DMS114 treated with DMSO at 0.1 percent for 48 hours (cell line): ENCODE data around the gene RETREG3.
A peak's percentile ranks its signal among the peaks of the same experiment; 100 is the strongest.
"Not testable (repeated sequence)": the region's sequence is repeated elsewhere in the genome, so short reads cannot be mapped to it uniquely, and the experiment has no call there.

Experiments
- DNase-seq: peaks from one replicate; lab custom pipeline; 2025; ENCODE audit not compliant: unreplicated experiment; lab: John Stamatoyannopoulos, UW

The RETREG3 gene

DNA sequence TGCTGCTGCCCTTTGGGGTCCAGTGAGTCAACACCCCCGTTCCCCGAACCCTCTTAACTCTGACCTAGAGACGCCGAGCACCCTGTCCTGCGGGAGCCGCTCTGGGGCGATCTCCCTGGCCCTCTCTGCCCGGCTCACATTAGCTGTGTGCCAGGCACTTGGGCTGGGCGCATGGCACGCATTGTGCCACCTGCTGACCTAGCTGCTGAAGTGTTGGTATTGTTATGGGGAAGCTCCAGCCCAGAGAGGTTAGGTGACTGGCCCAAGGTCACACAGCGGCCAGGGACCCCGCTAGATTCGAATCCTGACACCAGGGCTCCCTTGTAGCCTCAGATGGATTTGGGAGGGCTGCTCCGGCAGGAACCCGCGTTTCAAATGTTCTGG lies 55.3 kb downstream of the RETREG3 start:
- DNase-seq: no peak

DNA sequence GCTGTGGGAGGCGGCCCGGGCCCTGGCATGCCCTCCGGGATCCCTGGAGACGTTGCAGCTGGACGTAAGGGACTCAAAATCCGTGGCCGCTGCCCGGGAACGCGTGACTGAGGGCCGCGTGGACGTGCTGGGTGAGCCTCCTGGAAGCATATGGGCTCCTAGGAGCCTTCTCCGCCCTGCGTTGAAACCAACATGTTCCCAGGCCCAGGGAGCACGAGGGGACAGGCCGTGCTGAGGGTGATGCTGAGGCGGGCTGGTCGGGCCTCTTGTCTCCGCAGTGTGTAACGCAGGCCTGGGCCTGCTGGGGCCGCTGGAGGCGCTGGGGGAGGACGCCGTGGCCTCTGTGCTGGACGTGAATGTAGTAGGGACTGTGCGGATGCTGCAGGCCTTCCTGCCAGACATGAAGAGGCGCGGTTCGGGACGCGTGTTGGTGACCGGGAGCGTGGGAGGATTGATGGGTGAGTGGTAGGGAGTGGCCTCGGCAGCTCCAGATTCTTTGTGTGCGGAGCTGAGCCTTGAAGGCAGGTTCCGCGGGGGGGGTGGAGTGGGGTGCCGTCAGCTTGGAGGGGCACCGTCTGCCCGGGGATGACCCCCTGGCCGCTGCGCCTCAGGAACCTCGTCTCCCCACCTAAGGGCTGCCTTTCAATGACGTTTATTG lies 55.9 kb downstream of the RETREG3 start:
- no peak for DNase-seq

DNA sequence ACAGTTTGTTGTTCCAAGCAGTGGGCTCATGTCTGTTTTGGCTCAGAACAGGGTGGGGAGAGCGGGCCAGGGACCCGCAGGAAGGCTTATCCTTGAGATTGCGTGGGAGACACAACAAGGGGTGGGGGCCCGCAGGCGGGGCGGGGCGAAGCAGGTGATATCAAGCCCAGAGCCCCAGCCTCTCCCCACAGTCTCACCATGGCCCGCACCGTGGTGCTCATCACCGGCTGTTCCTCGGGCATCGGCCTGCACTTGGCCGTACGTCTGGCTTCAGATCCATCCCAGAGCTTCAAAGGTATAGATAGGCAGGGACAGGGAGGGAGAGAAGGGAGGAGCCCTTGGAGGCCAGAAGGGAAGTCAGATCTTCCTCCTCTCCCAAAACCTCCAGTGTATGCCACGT lies 56.4 kb downstream of the RETREG3 start, which contains the start of gene HSD17B1:
TSS of gene HSD17B1 (plus strand) at position 188 of the 400 bp plus-strand sequence. CDS start at position 199, 11 bp downstream.
- not testable (repeated sequence) for DNase-seq

DNA sequence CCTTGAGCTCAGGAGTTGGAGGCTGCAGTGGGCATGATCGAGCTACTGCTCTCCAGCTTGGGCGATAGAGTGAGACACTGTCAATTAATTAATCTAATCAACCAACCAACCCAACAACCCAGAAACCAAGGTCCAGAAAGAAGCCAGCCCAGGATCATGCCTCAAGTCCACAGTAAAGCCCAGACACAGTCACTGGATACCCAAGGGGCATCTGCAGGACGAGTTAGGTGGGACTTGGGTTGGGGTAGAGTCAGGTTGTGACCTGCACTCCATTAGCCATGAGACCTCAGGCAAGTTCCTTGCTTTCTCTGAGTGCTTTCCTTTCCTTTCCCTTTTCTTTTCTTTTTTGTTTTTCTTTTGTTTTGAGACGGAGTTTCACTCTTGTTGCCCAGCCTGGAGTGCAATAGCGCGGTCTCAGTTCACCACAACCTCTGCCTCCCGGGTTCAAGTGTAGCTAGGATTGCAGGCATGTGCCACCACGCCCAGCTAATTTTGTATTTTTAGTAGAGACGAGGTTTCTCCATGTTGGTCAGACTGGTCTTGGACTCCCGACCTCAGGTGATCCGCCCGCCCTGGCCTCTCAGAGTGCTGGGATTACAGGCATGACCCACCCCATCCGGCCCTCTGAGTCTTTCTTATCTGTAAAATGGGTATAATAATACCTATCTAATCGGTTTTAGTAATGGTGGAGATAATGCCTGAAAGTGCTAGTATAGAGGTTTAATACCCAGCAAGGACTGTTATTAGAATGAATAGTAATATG lies 60.0 kb downstream of the RETREG3 start:
- no peak for DNase-seq

DNA sequence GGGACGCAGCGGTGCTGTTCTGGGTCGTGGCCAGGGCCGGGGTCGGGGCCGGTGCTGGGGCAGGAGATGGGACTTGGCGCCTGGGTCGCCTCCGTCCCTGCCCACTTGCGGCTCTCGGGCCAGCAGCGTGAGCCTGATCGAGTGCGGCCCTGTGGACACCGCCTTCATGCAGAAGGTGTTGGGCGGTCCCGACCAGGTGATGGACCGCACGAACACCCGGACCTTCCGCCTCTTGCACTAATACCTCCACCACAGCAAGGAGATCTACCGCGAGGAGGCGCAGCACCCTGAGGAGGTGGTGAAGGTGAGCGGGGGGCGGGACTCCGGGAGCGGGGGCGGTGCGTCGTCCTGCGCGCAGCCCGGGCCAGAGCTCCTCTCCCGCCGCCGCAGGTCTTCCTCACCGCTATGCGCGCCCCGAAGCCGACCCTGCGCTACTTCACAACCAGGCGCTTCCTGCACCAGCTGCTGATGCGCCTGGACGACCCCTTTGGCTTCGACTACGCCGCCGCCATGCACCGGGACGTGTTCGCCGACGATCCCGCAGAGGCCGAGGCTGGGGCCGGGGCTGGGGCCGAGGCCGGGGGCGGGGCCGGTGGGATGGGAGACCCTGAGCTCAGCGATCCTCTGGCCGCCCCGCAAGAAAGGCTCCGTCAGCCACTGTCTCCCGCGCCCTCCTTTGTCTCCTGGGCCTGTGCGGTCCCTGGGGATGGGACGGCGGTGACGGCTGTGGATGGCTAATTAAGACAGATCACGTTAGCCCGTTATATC lies 60.9 kb downstream of the RETREG3 start:
- no peak for DNase-seq

DNA sequence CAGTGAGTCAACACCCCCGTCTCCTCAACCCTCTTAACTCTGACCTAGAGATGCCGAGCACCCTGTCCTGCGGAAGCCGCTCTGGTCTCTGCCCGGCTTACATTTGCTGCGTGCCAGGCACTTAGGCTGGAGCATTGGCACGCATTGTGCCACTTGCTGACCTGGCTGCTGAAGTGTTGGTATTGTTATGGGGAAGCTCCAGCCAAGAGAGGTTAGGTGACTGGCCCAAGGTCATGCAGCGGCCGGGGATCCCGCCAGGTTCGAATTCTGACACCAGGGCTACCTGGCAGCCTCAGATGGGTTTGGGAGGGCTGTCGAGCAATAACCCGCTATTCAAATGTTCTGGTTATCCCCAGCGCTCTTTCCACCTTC lies 61.5 kb downstream of the RETREG3 start:
- no peak for DNase-seq

DNA sequence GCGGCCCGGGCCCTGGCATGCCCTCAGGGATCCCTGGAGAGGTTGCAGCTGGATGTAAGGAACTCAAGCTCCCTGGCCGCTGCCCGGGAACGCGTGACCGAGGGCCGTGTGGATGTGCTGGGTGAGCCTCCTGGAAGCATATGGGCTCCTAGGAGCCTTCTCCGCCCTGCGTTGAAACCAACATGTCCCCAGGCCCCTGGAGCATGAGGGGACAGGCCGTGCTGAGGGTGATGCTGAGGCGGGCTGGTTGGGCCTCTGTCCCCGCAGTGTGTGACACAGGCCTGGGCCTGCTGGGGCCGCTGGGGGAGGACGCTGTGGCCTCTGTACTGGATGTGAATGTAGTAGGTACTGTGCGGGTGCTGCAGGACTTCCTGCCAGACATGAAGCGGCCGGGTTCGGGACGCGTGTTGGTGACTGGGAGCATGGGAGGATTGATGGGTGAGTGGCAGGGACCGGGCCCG lies 62.1 kb downstream of the RETREG3 start:
- no peak for DNase-seq

DNA sequence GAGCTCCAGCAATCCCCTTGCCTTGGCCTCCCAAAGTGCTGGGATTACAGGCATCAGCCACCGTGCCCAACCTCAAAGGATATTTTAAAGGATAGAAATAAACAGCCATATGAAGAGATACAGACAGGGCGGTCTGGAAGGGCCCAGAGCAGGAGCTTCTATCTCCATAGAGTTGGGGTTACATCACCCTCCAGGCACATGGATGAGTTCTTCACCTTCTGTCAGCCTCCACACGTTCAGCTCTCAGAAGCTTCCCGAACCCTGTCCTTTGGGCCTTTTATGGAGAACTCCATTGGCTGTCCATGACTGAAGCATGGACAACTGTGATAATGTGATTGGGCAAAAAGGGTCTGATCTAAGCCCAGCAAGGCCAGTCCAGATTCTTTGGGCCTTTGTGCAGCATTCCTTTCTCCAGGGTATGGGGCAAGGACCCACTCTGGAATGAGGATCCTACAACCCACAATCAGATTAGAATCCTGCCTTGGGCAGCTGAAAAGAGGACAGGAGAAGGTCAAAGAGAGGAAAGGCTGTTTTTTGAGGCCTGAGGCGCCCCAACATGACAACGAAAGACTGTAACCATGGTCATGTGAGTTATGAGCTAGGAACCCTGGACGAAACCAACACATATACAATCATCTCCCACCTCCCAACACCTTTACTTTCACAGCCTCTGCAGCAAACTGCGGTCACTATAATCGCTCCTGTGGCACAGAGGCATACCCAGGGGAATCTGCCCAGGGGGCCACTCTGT lies 63.2 kb downstream of the RETREG3 start:
- not testable (repeated sequence) for DNase-seq

DNA sequence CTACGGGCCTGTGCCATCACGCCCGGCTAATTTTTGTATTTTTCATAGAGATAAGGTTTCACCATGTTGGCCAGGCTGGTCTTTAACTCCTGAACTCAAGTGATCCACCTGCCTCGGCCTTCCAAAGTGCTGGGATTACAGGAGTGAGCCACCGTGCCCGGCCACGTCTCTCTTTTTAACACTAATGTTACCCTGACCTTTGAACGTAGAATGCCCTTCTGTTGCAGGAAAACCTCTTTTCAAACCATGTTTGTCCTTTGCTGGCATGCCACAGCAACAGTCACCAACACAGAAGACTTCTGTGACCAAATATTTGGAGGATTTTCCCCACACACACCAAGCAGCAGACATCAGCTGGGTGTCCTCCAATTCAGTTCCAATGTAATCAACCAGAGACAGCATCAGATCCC lies 64.3 kb downstream of the RETREG3 start:
- DNase-seq: no peak

DNA sequence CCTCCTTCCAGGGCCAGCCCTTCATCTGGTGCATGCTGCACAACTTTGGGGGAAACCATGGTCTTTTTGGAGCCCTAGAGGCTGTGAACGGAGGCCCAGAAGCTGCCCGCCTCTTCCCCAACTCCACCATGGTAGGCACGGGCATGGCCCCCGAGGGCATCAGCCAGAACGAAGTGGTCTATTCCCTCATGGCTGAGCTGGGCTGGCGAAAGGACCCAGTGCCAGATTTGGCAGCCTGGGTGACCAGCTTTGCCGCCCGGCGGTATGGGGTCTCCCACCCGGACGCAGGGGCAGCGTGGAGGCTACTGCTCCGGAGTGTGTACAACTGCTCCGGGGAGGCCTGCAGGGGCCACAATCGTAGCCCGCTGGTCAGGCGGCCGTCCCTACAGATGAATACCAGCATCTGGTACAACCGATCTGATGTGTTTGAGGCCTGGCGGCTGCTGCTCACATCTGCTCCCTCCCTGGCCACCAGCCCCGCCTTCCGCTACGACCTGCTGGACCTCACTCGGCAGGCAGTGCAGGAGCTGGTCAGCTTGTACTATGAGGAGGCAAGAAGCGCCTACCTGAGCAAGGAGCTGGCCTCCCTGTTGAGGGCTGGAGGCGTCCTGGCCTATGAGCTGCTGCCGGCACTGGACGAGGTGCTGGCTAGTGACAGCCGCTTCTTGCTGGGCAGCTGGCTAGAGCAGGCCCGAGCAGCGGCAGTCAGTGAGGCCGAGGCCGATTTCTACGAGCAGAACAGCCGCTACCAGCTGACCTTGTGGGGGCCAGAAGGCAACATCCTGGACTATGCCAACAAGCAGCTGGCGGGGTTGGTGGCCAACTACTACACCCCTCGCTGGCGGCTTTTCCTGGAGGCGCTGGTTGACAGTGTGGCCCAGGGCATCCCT lies 65.7 kb downstream of the RETREG3 start:
- DNase-seq: no peak

DNA sequence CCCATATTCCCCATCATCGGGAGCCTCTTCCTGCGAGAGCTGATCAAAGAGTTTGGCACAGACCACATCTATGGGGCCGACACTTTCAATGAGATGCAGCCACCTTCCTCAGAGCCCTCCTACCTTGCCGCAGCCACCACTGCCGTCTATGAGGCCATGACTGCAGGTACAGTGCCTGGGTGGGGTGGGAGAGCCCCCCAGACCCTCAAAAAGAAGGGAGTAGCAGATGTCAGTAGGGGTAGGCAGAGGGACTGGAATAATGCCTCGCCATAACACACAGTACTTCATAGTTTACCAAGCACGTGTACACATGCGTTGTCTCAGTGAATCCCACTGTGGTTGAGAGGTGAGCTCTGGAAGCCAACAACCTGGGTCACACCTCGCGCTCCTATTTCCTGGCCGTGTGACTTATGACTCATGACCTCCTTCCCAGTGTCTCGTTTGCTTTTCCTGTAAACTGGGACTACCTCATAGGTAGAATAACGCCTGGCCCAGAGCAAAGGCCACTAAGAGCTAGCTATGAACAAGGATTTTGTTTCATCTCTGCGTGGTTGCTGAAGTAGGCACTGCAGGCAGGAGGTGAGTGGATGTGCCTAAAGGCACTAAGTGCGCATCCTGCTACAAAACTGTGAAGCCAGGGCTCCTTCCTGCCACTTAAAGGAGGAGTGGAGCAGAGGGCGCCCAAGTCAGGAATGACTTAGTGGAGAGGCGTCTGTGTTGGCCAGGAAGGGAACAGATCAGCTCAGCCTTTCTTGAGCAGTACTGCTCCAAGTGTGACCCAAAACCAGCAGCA lies 67.9 kb downstream of the RETREG3 start:
- DNase-seq: no peak

DNA sequence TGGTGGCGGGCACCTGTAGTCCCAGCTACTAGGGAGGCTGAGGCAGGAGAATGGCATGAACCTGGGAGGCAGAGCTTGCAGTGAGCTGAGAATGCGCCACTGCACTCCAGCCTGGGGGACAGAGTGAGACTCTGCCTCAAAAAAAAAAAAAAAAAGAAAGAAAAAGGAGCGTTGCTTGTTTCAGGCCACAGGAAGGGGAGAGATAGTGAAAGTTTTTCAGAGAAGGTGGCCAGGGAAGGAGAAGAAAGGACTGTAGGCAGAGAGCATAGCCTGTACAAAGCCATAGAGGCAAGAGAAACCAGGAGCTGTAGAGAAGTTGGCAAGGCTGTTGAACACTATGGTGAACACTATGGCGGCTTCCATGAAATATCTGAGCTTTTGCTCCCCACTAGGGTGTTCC lies 68.6 kb downstream of the RETREG3 start:
- not testable (repeated sequence) for DNase-seq

DNA sequence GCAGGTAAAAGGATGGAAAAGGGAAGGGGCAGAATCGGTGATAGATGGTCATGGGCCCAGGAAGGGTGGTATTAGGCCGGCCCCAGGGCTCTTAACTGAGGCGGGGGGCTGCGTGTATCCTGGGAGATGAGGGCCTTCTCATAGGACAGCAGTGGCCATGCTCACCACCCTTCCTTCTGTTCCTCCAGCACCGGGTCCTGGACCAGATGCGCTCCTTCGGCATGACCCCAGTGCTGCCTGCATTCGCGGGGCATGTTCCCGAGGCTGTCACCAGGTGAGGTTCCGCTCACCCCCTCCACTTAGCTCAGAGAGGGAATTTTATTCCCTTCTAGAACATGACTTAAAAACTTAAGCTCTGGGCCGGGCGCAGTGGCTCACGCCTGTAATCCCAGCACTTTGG lies 70.7 kb downstream of the RETREG3 start:
- DNase-seq: no peak

DNA sequence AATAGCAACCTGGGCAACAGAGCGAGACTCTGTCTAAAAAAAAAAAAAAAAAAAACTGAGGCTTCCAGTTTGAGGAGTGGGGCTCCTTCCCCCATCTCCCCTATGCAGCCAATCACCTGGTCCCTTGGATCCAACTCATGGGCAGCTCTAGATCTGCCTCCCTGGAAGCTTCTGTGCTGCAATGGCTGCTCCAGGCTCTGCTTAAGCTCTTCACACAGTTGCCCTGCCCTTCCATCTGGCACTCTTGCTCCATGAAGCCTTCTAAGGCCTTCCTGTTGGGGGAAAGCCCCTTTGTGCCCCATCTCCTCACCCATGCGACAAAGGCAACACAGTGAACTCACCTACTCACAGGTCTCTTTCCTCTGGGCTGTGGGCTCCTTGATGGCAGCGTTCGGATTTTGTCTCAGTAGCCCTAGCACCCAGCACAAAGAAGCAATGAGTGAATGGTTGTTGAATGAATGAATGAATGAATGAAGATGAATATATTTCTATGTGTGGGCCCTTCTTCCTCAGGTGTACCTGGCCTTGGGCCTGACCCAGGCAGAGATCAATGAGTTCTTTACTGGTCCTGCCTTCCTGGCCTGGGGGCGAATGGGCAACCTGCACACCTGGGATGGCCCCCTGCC lies 71.2 kb downstream of the RETREG3 start:
- DNase-seq: no peak

DNA sequence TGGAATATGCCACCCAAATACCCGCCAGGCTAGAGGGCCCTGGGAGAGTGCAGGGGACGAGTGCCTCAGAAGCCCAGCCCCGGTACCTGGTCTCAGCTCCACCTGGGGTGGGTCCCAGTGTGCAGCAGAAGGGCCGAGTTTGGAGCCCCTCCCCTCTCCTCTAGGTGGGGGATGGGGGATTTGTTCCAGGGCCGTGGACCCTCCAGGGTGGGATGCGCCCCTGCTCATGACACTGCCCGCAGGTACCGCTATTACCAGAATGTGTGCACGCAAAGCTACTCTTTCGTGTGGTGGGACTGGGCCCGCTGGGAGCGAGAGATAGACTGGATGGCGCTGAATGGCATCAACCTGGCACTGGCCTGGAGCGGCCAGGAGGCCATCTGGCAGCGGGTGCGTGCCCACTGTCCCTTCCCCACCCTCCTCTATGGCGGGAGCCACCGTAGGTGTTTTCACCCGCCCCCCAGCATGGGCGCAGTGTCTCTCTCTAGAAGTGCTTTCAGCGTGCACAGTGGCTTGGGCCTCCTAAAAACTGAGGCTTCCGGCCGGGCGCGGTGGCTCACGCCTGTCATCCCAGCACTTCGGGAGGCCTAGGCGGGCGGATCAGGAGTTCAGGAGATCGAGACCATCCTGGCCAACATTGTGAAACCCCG lies 71.9 kb downstream of the RETREG3 start:
- no peak for DNase-seq

DNA sequence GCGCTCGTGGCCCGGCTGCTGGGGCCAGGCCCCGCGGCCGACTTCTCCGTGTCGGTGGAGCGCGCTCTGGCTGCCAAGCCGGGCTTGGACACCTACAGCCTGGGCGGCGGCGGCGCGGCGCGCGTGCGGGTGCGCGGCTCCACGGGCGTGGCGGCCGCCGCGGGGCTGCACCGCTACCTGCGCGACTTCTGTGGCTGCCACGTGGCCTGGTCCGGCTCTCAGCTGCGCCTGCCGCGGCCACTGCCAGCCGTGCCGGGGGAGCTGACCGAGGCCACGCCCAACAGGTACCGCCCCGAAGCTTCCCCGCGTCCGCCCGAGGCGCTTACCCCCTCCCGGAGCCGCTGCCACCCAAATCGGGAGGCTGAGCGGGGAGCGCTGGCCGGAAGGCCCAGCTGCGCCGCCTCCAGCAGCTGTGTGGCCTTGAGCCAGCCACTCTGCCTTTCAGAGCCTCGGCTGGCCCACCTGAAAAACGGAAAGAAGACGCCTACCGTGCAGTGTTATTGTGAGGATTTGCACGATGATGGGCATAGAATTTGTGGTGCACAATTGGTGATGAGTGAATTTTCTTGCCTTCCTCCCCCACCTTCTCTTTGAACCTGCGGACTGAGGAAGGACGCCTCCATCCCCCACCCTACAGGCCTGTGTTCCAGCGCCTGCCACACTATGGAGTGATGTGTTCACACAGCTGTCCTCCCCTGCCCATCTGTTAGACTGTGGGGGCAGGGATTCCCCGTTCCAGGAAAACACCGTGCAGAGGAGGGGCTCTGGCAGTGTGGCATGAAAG lies 72.6 kb downstream of the RETREG3 start:
- DNase-seq: no peak

DNA sequence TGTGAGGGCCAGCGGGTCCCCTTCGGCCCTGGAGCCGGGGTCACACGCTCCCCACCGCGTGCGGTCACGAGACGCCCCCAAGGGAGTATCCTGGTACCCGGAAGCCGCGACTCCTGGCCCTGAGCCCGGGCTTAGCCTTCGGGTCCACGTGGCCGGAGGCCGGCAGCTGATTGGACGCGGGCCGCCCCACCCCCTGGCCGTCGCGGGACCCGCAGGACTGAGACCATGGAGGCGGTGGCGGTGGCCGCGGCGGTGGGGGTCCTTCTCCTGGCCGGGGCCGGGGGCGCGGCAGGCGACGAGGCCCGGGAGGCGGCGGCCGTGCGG lies 73.2 kb downstream of the RETREG3 start, which contains the start of gene NAGLU:
TSS of gene NAGLU (plus strand) at position 194 of the 324 bp plus-strand sequence. CDS start at position 226, 32 bp downstream.
- DNase-seq: peak; percentile 70
